Neutrophil (primary cell): ENCODE data around the gene CNTN2.
A peak's percentile ranks its signal among the peaks of the same experiment; 100 is the strongest.

Experiments
- H3K27ac ChIP-seq: fragments of 200-600 bp; sonication (generic); 2 replicates; pipeline ENCODE4 v1.5.1; 2016; ENCODE audit warnings: mild to moderate bottlenecking, moderate library complexity
- H3K27me3 ChIP-seq: fragments of 200-600 bp; sonication (generic); 2 replicates; pipeline ENCODE4 v1.6.0; 2016; ENCODE audit warnings: mild to moderate bottlenecking
- H3K36me3 ChIP-seq: fragments of 200-600 bp; sonication (generic); 2 replicates; pipeline ENCODE4 v1.5.1; 2017
- H3K4me1 ChIP-seq, 2 experiments: fragments of 200-600 bp in 1 of 2; sonication (generic) in 1 of 2; 1 replicate in 1 of 2; 2 replicates in 1 of 2; pipeline versions ENCODE4 v1.5.1 to v1.6.1; 2013 to 2016; ENCODE audit warnings: low read depth in 1 of 2, low read length in 1 of 2, mild to moderate bottlenecking in 1 of 2, moderate library complexity in 1 of 2; ENCODE audit not compliant: control insufficient read depth in 1 of 2, insufficient read depth in 1 of 2
- H3K4me3 ChIP-seq, 2 experiments: fragments of 200-600 bp in 1 of 2; sonication (generic) in 1 of 2; 1 replicate in 1 of 2; 2 replicates in 1 of 2; pipeline ENCODE4 v1.5.1; 2013 to 2016; ENCODE audit warnings: low read depth in 1 of 2, low read length in 1 of 2, mild to moderate bottlenecking in 1 of 2, moderate library complexity in 1 of 2
- H3K9me3 ChIP-seq: fragments of 200-600 bp; sonication (generic); 2 replicates; pipeline ENCODE4 v1.5.1; 2016
- TF ChIP-seq, protein P1 (sequence below): fragments of 200-600 bp; sonication (generic); IDR thresholded peaks from 2 replicates; pipeline ENCODE4 v1.5.1; 2016; ENCODE audit warnings: antibody characterized with exemption

The CNTN2 gene

GRCh38 chr1:205121660-205122488 lies 78.9 kb downstream of the CNTN2 start, which contains the start of gene RBBP5:
Gene RBBP5 (minus strand): TSS chr1:205121978. CDS start chr1:205121873, 105 bp downstream.
- no peaks in the 10 kb centered on the region for H3K9me3 ChIP-seq
- TF ChIP-seq, protein P1, sequence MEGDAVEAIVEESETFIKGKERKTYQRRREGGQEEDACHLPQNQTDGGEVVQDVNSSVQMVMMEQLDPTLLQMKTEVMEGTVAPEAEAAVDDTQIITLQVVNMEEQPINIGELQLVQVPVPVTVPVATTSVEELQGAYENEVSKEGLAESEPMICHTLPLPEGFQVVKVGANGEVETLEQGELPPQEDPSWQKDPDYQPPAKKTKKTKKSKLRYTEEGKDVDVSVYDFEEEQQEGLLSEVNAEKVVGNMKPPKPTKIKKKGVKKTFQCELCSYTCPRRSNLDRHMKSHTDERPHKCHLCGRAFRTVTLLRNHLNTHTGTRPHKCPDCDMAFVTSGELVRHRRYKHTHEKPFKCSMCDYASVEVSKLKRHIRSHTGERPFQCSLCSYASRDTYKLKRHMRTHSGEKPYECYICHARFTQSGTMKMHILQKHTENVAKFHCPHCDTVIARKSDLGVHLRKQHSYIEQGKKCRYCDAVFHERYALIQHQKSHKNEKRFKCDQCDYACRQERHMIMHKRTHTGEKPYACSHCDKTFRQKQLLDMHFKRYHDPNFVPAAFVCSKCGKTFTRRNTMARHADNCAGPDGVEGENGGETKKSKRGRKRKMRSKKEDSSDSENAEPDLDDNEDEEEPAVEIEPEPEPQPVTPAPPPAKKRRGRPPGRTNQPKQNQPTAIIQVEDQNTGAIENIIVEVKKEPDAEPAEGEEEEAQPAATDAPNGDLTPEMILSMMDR = peak; percentile 61
- peaks cover 28 to 38% of the 10 kb centered on the region in 2 experiments for H3K4me1 ChIP-seq

GRCh38 chr1:205122489-205122882 lies 79.5 kb downstream of the CNTN2 start:
- Histone ChIP-seq H3K27ac (peak overlapping the region; percentile 95), H3K27me3 (no peaks in the 10 kb centered on the region), H3K36me3 (peaks cover 7% of the 10 kb centered on the region), H3K4me1 (peaks cover 31 to 43% of the 10 kb centered on the region in 2 experiments), H3K4me3 (peak overlapping the region; percentile 82 to 94), H3K9me3 (no peaks in the 10 kb centered on the region)
- TF ChIP-seq, protein P1 = no peak

More at GRCh38 chr1:205121660-205122488, 78.9 kb downstream of the CNTN2 start, which contains the start of gene RBBP5:
- Histone ChIP-seq H3K36me3 (peaks cover 7% of the 10 kb centered on the region), H3K27ac (peak within 1 kb of the TSS; percentile 95), H3K27me3 (no peaks in the 10 kb centered on the region), H3K4me3 (peak within 1 kb of the TSS; percentile 82 to 94)

- Histone ChIP-seq H3K27ac (no peak overlapping the region), H3K9me3 (no peaks in the 10 kb centered on the region), H3K4me3 (no peak overlapping the region), H3K36me3 (no peaks in the 10 kb centered on the region), H3K4me1 (peaks cover 39 to 43% of the 10 kb centered on the region in 2 experiments), H3K27me3 (no peaks in the 10 kb centered on the region)
- TF ChIP-seq, protein P1 = no peak
These were observed 81.7 kb downstream of the CNTN2 start for GRCh38 chr1:205124726-205125125.

DNA sequence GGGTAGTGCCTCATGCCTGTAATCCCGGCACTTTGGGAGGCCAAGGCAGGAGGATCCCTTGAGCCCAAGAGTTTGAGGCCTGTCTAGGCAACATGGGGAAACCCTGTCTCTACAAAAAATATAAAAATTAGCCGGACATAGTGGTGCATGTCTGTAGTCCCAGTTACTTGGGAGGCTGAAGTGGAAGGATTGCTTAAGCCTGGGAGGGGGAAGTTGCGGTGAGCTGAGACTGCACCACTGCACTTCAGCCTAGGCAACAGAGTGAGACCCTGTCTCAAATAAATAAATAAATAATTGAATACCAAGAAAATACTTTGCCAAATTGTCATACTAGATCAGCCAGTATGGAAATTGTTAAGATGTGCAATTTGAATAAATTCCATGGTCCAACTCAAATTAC lies 84.6 kb downstream of the CNTN2 start:
- Histone ChIP-seq H3K36me3 (no peaks in the 10 kb centered on the region), H3K4me3 (no peak overlapping the region), H3K27ac (peak overlapping the region; percentile 64), H3K9me3 (no peaks in the 10 kb centered on the region), H3K27me3 (no peaks in the 10 kb centered on the region), H3K4me1 (peaks cover 16 to 19% of the 10 kb centered on the region in 2 experiments)
- TF ChIP-seq, protein P1 = no peak
